IMR-90 (cell line): ENCODE data around the gene NGB. TPM values are rescaled to one million over a fixed set of nuclear protein-coding genes. Genes with fewer than 3 reads are reported as not detected.

Experiments
- ATAC-seq: fragments of 200-7000 bp; cut with Tn5 transposase; 2 replicates; pipeline ENCODE4 v1.9.1; 2020; ENCODE audit warnings: low read depth, mild to moderate bottlenecking, moderate library complexity
- BruUV-seq: library from RNA; stranded (reverse); fragments of 400-500 nt; replicated peaks from 2 replicates; lab custom pipeline; 2021; lab: Mats Ljungman, UMichigan
- CTCF ChIA-PET: fragments of 300-600 bp; formaldehyde crosslinking; extraction: SDS; loops from one replicate; lab custom pipeline; 2021; ENCODE audit warnings: antibody characterized with exemption; lab: Yijun Ruan, JAX
- POLR2A ChIA-PET: fragments of 300-600 bp; sonication (Branson Sonifier 250); formaldehyde crosslinking; loops from one replicate; lab custom pipeline; 2022; ENCODE audit warnings: antibody characterized with exemption; ENCODE audit not compliant: unreplicated experiment; lab: Charles Lee
- DNase-seq: peaks from one replicate; pipeline ENCODE4 v3.0.0; 2013
- H2AFZ ChIP-seq: replicated peaks from 2 replicates; pipeline ENCODE3; 2013; ENCODE audit warnings: low read length, mild to moderate bottlenecking; ENCODE audit not compliant: poor library complexity
- H2AK5ac ChIP-seq: 2 replicates; pipeline ENCODE4 v1.6.1; 2013; ENCODE audit warnings: low read depth, low read length, inconsistent platforms
- H2AK9ac ChIP-seq: replicated peaks from 2 replicates; pipeline ENCODE3; 2013; ENCODE audit warnings: mild to moderate bottlenecking, low read depth, low read length, moderate library complexity; ENCODE audit not compliant: poor library complexity
- H2BK120ac ChIP-seq: 2 replicates; pipeline ENCODE4 v1.6.1; 2013; ENCODE audit warnings: low read depth, low read length, inconsistent platforms
- H2BK15ac ChIP-seq: 3 replicates; pipeline ENCODE4 v1.6.1; 2013; ENCODE audit warnings: low read depth, low read length, inconsistent platforms
- H2BK20ac ChIP-seq: 2 replicates; pipeline ENCODE4 v1.6.1; 2013; ENCODE audit warnings: low read depth, mild to moderate bottlenecking, inconsistent platforms, low read length, moderate library complexity
- H2BK5ac ChIP-seq: 2 replicates; pipeline ENCODE4 v1.6.1; 2013; ENCODE audit warnings: mild to moderate bottlenecking, low read depth, low read length, inconsistent platforms; ENCODE audit not compliant: poor library complexity, severe bottlenecking
- H3K14ac ChIP-seq: replicated peaks from 2 replicates; pipeline ENCODE4 v1.6.1; 2013; ENCODE audit warnings: low read depth, low read length, inconsistent platforms
- H3K18ac ChIP-seq: 2 replicates; pipeline ENCODE4 v1.6.1; 2013; ENCODE audit warnings: low read depth, low read length, control low read depth
- H3K23ac ChIP-seq: 2 replicates; pipeline ENCODE4 v1.6.1; 2013; ENCODE audit warnings: low read depth, low read length, inconsistent platforms
- H3K27ac ChIP-seq: 2 replicates; pipeline ENCODE4 v1.5.1; 2013; ENCODE audit warnings: mild to moderate bottlenecking, control low read depth, low read length; ENCODE audit not compliant: insufficient read depth
- H3K27me3 ChIP-seq: 2 replicates; pipeline ENCODE4 v1.6.1; 2013; ENCODE audit warnings: low read length; ENCODE audit not compliant: control insufficient read depth, insufficient read depth
- H3K36me3 ChIP-seq: 2 replicates; pipeline ENCODE4 v1.6.1; 2013; ENCODE audit warnings: low read length, mixed read lengths; ENCODE audit not compliant: control insufficient read depth, insufficient read depth
- H3K4ac ChIP-seq: 2 replicates; pipeline ENCODE4 v1.6.1; 2013; ENCODE audit warnings: low read depth, low read length, inconsistent platforms
- H3K4me1 ChIP-seq: 2 replicates; pipeline ENCODE4 v1.6.1; 2013; ENCODE audit warnings: low read length, mixed read lengths; ENCODE audit not compliant: control insufficient read depth, insufficient read depth
- H3K4me2 ChIP-seq: 2 replicates; pipeline ENCODE4 v1.6.1; 2013; ENCODE audit warnings: low read depth, mild to moderate bottlenecking, control low read depth, low read length, moderate library complexity
- H3K4me3 ChIP-seq: 2 replicates; pipeline ENCODE4 v1.5.1; 2013; ENCODE audit warnings: low read depth, mild to moderate bottlenecking, control low read depth, low read length, moderate library complexity; ENCODE audit not compliant: insufficient read depth
- H3K56ac ChIP-seq: 2 replicates; pipeline ENCODE4 v1.6.1; 2013; ENCODE audit warnings: low read length, inconsistent platforms; ENCODE audit not compliant: insufficient read depth; ENCODE audit errors: extremely low read depth
- H3K79me1 ChIP-seq, 2 experiments: 2 replicates each; pipeline ENCODE4 v1.6.1; 2013; ENCODE audit warnings: low read length in 2 of 2, inconsistent platforms in 1 of 2, low read depth in 1 of 2
- H3K9ac ChIP-seq: 2 replicates; pipeline ENCODE4 v1.6.1; 2013; ENCODE audit warnings: low read depth, low read length, control low read depth
- H3K9me1 ChIP-seq: 2 replicates; pipeline ENCODE4 v1.6.1; 2013; ENCODE audit warnings: low read length, inconsistent platforms; ENCODE audit not compliant: insufficient read depth
- H3K9me3 ChIP-seq: 2 replicates; pipeline ENCODE4 v1.6.1; 2013; ENCODE audit warnings: low read length; ENCODE audit not compliant: control insufficient read depth, insufficient read depth
- H4K20me1 ChIP-seq: 2 replicates; pipeline ENCODE4 v1.6.1; 2013; ENCODE audit warnings: low read length, inconsistent platforms; ENCODE audit not compliant: insufficient read depth
- H4K5ac ChIP-seq: 2 replicates; pipeline ENCODE4 v1.6.1; 2013; ENCODE audit warnings: mild to moderate bottlenecking, low read depth, low read length, control low read depth
- H4K8ac ChIP-seq, 2 experiments: 2 replicates each; pipeline ENCODE4 v1.6.1; 2013; ENCODE audit warnings: low read depth in 2 of 2, low read length in 2 of 2, control low read depth in 1 of 2, inconsistent platforms in 1 of 2
- H4K91ac ChIP-seq: 2 replicates; pipeline ENCODE4 v1.6.1; 2013; ENCODE audit warnings: low read depth, low read length, inconsistent platforms; ENCODE audit not compliant: insufficient read depth
- CEBPB ChIP-seq: IDR thresholded peaks from 2 replicates; pipeline ENCODE4 v1.6.1; 2012; ENCODE audit warnings: low read depth, low read length, improper control_type of control experiment
- RCOR1 ChIP-seq: IDR thresholded peaks from 2 replicates; pipeline ENCODE4 v1.6.1; 2012; ENCODE audit warnings: mild to moderate bottlenecking, low read length, improper control_type of control experiment; ENCODE audit not compliant: insufficient replicate concordance
- SMC3 ChIP-seq: fragments of 150-350 bp; IDR thresholded peaks from 2 replicates; pipeline ENCODE4 v1.6.1; 2016; ENCODE audit warnings: low read depth, mild to moderate bottlenecking, antibody characterized with exemption, low read length, moderate library complexity
- WGBS, 2 experiments: methylation state at CpG; one replicate each; pipeline versions ENCODE4 v1.1.5 to v1.1.7; 2013; ENCODE audit warnings: missing lambda C conversion rate in 2 of 2; ENCODE audit not compliant: insufficient read length in 1 of 2; ENCODE audit errors: extremely low coverage in 2 of 2; 5-methylcytosine and 5-hydroxymethylcytosine counted together
- dilution Hi-C: fragments of 300-500 bp; cut with HindIII; formaldehyde crosslinking; loops from one replicate; pipeline ENCODE4 v1.14.3; 2018; ENCODE audit warnings: low sequenced_read_pairs; ENCODE audit not compliant: unreplicated experiment
- in situ Hi-C: fragments of 300-500 bp; cut with MboI; formaldehyde crosslinking; loops from 3 replicates; pipeline ENCODE4 v1.14.3; 2019; ENCODE audit warnings: low sequenced_read_pairs, inconsistent platforms, mixed read lengths
- intact Hi-C: fragments of 100-400 bp; cut with micrococcal nuclease; formaldehyde crosslinking; loops from 2 replicates; pipeline ENCODE4 v1.10.0; 2022
- polyA plus RNA-seq, 3 experiments: library from polyadenylated mRNA; depleted of rRNA; stranded (reverse); fragments of >200 nt; gene quantifications; 2 replicates each; pipeline ENCODE4 v1.2.3, GENCODE V29; 2012; ENCODE audit warnings: low replicate concordance in 1 of 3
- total RNA-seq: library from RNA; depleted of rRNA; stranded (reverse); fragments of >200 nt; gene quantifications from 2 replicates; pipeline ENCODE4 v1.2.3, GENCODE V29; 2012

The NGB gene
- total and polyA plus RNA-seq, 2 of the 4 experiments (the other 2 are of a cell fraction) = not detected

GRCh38 chr14:77313371-77313770 is 42.4 kb upstream of the NGB start:
- Histone ChIP-seq H3K4me2 (no peak overlapping the region), H3K9ac (no peak overlapping the region), H3K4me1 (peaks cover 15% of the 10 kb centered on the region), H3K27me3 (no peaks in the 10 kb centered on the region), H3K4ac (peak overlapping the region; percentile 65), H3K23ac (peak overlapping the region; percentile 82), H4K5ac (no peak overlapping the region), H3K14ac (peak overlapping the region; percentile 55; the same call in 1 of the 2 replicates), H2BK120ac (peak overlapping the region; percentile 86), H2AFZ (no peak overlapping the region), H2BK20ac (peak overlapping the region; percentile 88), H2AK5ac (peak overlapping the region; percentile 66; the same call in 1 of the 2 replicates), H3K4me3 (no peak overlapping the region), H3K27ac (peak overlapping the region; percentile 25; the same call in 1 of the 2 replicates), H2BK15ac (peak overlapping the region; percentile 89), H3K18ac (peak overlapping the region; percentile 33; the same call in 1 of the 2 replicates), H3K36me3 (no peaks in the 10 kb centered on the region), H4K20me1 (peaks cover 9% of the 10 kb centered on the region), H3K9me1 (peaks cover 13% of the 10 kb centered on the region), H4K91ac (peak overlapping the region; percentile 80), H2BK5ac (peak overlapping the region; percentile 64), H3K79me1 (peaks cover 13 to 57% of the 10 kb centered on the region in 2 experiments; a peak in 3 of 4 replicates), H3K56ac (no peak overlapping the region), H4K8ac (peak overlapping the region; percentile 8 to 42; a peak in 2 of 4 replicates), H3K9me3 (no peaks in the 10 kb centered on the region), H2AK9ac (no peak overlapping the region)
- DNase-seq = no peak
- TF ChIP-seq RCOR1 (no peak), SMC3 (no peak), CEBPB (no peak)
- intact Hi-C loops (loop anchor here (5.0 kb wide), 1 partner anchor 436 kb away; no protein-coding TSS in a partner anchor), dilution Hi-C loops (no loop called here), in situ Hi-C loops (loop anchor here (25.0 kb wide), 1 partner anchor 426 kb away; no protein-coding TSS in a partner anchor)
- no CpG with 5 or more reads among the region's 1 CpG for WGBS, 2 experiments
- POLR2A ChIA-PET = no interaction called here
- CTCF ChIA-PET = interaction anchor here (6.2 kb wide), 1 partner anchor 12 kb away, joined by 116 read pairs; no protein-coding TSS in a partner anchor
- ATAC-seq = no peak
- BruUV-seq = no TSS peak
